NCI-H524 treated with DMSO at 0.1 percent for 48 hours (cell line): ENCODE data around the gene MYH11.
"Not testable (repeated sequence)": the region's sequence is repeated elsewhere in the genome, so short reads cannot be mapped to it uniquely, and the experiment has no call there.

ENCODE experiments used
- DNase-seq: peaks from one replicate; lab custom pipeline; 2025; lab: John Stamatoyannopoulos, UW

MYH11 gene

DNA sequence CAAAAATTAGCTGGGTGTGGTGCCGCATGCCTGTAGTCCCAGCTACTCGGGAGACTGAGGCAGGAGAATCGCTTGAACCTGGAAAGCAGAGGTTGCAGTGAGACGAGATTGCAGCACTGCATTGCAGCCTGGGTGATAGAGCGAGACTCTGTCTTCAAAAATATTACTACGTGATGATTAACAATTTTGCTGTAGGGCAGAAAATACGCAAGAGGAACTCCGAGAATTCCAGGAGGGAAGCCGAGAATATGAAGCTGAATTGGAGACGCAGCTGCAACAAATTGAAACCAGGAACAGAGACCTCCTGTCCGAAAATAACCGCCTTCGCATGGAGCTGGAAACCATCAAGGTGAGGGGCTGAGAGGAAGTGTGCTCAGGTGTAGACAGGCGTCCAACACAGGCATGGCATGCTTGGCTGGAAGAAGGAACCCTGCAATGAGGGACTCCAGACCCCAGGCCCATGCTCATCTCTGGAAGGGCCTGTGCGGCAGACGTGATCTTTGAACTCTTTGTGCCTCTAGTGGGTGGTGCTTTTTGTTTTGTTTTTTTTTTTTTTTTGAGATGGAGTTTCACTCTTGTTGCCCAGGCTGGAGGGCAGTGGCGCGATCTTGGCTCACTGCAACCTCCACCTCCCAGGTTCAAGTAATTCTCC, 189.6 kb downstream of the MYH11 start:
- DNase-seq: no peak

- no peak for DNase-seq
Observed at GRCh38 chr16:15665107-15665506, 191.7 kb downstream of the MYH11 start.

DNA sequence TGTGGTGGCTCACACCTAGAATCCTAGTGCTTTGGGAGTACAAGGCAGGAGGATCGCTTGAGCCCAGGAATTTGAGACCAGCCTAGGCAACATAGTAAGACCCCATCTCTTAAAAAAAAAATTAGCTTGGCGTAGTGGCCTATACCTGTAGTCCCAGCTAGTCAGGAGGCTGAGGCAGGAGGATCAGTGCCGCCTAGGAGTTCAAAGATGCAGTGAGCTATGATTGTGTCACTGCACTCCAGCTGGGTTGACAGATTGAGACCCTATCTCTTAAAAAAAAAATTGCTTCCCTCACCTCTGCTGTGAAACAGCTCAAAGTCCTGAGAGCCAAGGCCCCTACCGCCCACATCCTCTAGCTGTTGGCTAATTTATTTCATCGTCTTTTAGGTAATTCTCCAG, 196.6 kb downstream of the MYH11 start:
- no peak for DNase-seq

- DNase-seq: no peak
Observed at GRCh38 chr16:15658556-15658955, 198.3 kb downstream of the MYH11 start.

- no peak for DNase-seq
Observed at GRCh38 chr16:15658149-15658548, 198.7 kb downstream of the MYH11 start.

DNA sequence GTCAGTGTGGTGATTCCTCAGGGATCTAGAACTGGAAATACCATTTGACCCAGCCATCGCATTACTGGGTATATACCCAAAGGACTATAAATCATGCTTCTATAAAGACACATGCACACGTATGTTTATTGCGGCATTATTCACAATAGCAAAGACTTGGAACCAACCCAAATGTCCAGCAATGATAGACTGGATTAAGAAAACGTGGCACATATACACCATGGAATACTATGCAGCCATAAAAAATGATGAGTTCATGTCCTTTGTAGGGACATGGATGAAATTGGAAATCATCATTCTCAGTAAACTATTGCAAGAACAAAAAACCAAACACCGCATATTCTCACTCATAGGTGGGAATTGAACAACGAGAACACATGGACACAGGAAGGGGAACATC, 201.3 kb downstream of the MYH11 start:
- not testable (repeated sequence) for DNase-seq

- DNase-seq: no peak
Observed at GRCh38 chr16:15654591-15654990, 202.2 kb downstream of the MYH11 start.

DNA sequence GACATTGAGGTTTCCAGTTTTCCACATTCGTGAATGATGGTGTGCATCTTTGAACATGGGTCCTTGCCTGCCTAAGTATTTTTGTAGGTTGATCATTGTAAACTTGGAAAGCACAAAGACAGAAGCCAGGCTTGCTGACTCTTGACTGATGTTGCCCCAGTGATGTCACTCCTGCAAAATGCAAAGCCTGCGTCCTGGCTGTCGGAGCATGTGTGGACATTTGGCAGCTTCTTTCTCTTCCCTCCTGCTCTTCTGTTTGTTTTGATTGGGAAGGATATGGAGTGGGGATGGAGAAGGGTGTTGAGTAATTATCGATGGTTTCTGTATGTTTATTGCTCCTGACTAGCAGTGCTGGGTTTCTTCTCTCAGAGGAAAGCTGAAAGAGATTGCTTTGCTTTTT, 203.6 kb downstream of the MYH11 start:
- no peak for DNase-seq
